Activated T-cell treated with anti-CD3 and anti-CD28 coated beads, Interleukin-2, amount 50 U/mL, for 72 hours (primary cell): ENCODE measurements around the gene RPL36. TPM values are rescaled to one million over a fixed set of nuclear protein-coding genes. Genes with fewer than 3 reads are reported as not detected.

Source experiments
- ATAC-seq, 2 donors: fragments of 150-1000 bp; cut with Tn5 transposase; replicated peaks in 1 of 2; 2 replicates each; pipeline ENCODE4 v1.10.0; 2021; ENCODE audit warnings: moderate library complexity in 2 of 2, mild to moderate bottlenecking in 1 of 2
- DNase-seq, 2 donors: peaks; one replicate each; pipeline ENCODE4 v3.0.0; 2021 to 2022; ENCODE audit warnings: mixed read lengths in 1 of 2
- H3K27ac Mint-ChIP-seq: one replicate; pipeline ENCODE4 v1.8.0; 2022; ENCODE audit warnings: mild to moderate bottlenecking, moderate library complexity, mixed read lengths
- H3K27me3 Mint-ChIP-seq: one replicate; pipeline ENCODE4 v1.8.0; 2022; ENCODE audit warnings: low read depth, mixed read lengths
- H3K36me3 Mint-ChIP-seq, 2 donors: one replicate each; pipeline ENCODE4 v1.8.0; 2022; ENCODE audit warnings: mixed read lengths in 2 of 2, mild to moderate bottlenecking in 1 of 2; ENCODE audit not compliant: insufficient read depth in 2 of 2
- H3K4me1 Mint-ChIP-seq: one replicate; pipeline ENCODE4 v1.8.0; 2022; ENCODE audit warnings: low read depth, mixed read lengths
- H3K4me3 Mint-ChIP-seq, 2 donors: one replicate each; pipeline ENCODE4 v1.8.0; 2022; ENCODE audit warnings: mild to moderate bottlenecking in 2 of 2, mixed read lengths in 2 of 2, moderate library complexity in 2 of 2
- H3K9me3 Mint-ChIP-seq, 2 donors: one replicate each; pipeline ENCODE4 v1.8.0; 2022; ENCODE audit warnings: mixed read lengths in 2 of 2
- total RNA-seq, 2 donors: library from RNA; stranded (reverse); gene quantifications; one replicate each; pipeline ENCODE4 v1.2.3, GENCODE V29; 2022

RPL36 gene
- total RNA-seq, 2 donors from 2014 or later: 1,272 to 1,302 TPM

- no peak for DNase-seq
- Mint-ChIP-seq H3K4me3 (no peak overlapping the region), H3K27me3 (no peaks in the 10 kb centered on the region), H3K4me1 (peaks cover 18% of the 10 kb centered on the region), H3K27ac (no peak overlapping the region), H3K36me3 (peaks cover 9 to 34% of the 10 kb centered on the region in 2 donors), H3K9me3 (no peaks in the 10 kb centered on the region)
- no peak for ATAC-seq
These were observed 25.6 kb upstream of the RPL36 start for GRCh38 chr19:5664515-5664914.

DNA sequence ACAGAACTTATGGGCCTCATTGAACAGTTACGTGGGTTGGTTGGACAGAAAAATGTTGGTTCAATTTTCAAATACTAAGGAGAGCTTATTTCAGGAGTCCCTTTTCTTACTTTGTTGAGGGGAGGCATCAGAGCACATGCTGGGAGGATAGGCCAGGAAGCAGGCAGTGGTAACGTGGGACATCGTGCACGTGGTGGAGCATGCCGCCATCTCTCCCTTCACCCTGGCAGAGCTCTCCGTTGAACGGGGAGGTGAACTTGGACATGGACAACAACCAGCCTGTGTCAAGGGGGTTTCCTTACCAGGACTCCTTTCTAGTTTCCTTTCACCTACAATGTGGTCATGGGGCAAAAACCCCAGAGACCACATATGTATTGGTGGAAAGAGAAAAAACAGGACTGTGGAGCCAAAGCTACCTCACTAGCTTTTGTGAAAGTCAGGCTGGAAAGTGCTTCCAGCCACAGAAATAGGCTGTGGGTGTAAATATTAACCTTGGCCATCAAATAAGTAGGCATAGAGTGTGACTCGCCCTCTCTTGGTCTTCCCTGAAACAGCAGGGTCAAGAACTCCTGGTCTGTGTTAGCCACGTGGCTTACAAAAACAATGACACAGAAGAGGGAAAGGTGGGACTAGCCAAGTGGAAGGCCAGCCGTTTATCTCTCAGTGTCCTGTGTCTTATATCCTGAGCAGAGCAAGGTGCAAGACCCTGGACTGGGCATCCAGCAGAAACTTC, 24.1 kb upstream of the RPL36 start:
- peak; percentile 54 to 70 for ATAC-seq
- Mint-ChIP-seq H3K36me3 (peaks cover 9 to 32% of the 10 kb centered on the region in 2 donors), H3K27ac (peak overlapping the region; percentile 11), H3K4me1 (peaks cover 18% of the 10 kb centered on the region), H3K9me3 (no peaks in the 10 kb centered on the region), H3K27me3 (no peaks in the 10 kb centered on the region), H3K4me3 (no peak overlapping the region)
- no peak for DNase-seq

GRCh38 chr19:5666921-5667610, 23.0 kb upstream of the RPL36 start:
- ATAC-seq (no peak), DNase-seq (no peak)
- Mint-ChIP-seq H3K9me3 (no peaks in the 10 kb centered on the region), H3K27ac (peak overlapping the region; percentile 4), H3K36me3 (peaks cover 9 to 28% of the 10 kb centered on the region in 2 donors), H3K4me3 (no peak overlapping the region), H3K4me1 (peaks cover 18% of the 10 kb centered on the region), H3K27me3 (no peaks in the 10 kb centered on the region)

GRCh38 chr19:5667751-5668271, 22.3 kb upstream of the RPL36 start:
- peaks cover 18% of the 10 kb centered on the region for H3K4me1 Mint-ChIP-seq
- no peak overlapping the region for H3K4me3 Mint-ChIP-seq
- no peaks in the 10 kb centered on the region for H3K27me3 Mint-ChIP-seq
- H3K27ac Mint-ChIP-seq: no peak overlapping the region
- H3K9me3 Mint-ChIP-seq: no peaks in the 10 kb centered on the region
- ATAC-seq: no peak
- H3K36me3 Mint-ChIP-seq: peaks cover 9 to 28% of the 10 kb centered on the region in 2 donors
- no peak for DNase-seq

- no peaks in the 10 kb centered on the region for H3K27me3 Mint-ChIP-seq
- no peak for ATAC-seq
- no peak for DNase-seq
- peaks cover 18% of the 10 kb centered on the region for H3K4me1 Mint-ChIP-seq
- no peak overlapping the region for H3K27ac Mint-ChIP-seq
- no peak overlapping the region for H3K4me3 Mint-ChIP-seq
- peaks cover 2 to 4% of the 10 kb centered on the region in 2 donors for H3K9me3 Mint-ChIP-seq
- peaks cover 9 to 29% of the 10 kb centered on the region in 2 donors for H3K36me3 Mint-ChIP-seq
These were observed 20.9 kb upstream of the RPL36 start for GRCh38 chr19:5669212-5669611.

- Mint-ChIP-seq H3K9me3 (peaks cover 2 to 4% of the 10 kb centered on the region in 2 donors), H3K36me3 (peaks cover 7 to 16% of the 10 kb centered on the region in 2 donors), H3K4me1 (no peaks in the 10 kb centered on the region), H3K4me3 (no peak overlapping the region), H3K27ac (no peak overlapping the region), H3K27me3 (no peaks in the 10 kb centered on the region)
- ATAC-seq (no peak), DNase-seq (no peak)
These were observed 18.5 kb upstream of the RPL36 start for GRCh38 chr19:5671600-5671999.

- Mint-ChIP-seq H3K9me3 (peaks cover 2 to 4% of the 10 kb centered on the region in 2 donors), H3K4me1 (no peaks in the 10 kb centered on the region), H3K36me3 (peaks cover 5 to 12% of the 10 kb centered on the region in 2 donors), H3K4me3 (no peak overlapping the region), H3K27ac (peak overlapping the region; percentile 73), H3K27me3 (no peaks in the 10 kb centered on the region)
- DNase-seq: no peak
- ATAC-seq: no peak
These were observed 17.2 kb upstream of the RPL36 start for GRCh38 chr19:5672708-5673459.

DNA sequence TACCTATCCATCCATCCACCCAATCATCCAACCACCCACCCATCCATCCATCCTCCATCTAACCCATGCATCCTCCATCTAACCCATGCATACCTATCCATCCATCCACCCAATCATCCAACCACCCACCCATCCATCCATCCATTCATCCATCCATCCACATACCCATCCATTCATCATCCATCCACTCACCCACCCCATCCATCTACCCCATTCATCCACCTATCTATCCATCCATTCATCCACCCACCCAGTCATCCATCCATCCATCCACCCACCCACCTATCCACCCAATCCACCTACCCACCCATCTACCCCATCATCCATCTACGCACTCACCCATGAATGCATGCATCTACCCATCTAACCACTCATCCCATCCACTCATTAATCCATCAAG, 16.3 kb upstream of the RPL36 start:
- H3K9me3 Mint-ChIP-seq: peaks cover 2 to 4% of the 10 kb centered on the region in 2 donors
- peaks cover under 1% of the 10 kb centered on the region for H3K4me1 Mint-ChIP-seq

GRCh38 chr19:5674714-5675113, 15.4 kb upstream of the RPL36 start:
- no peak for ATAC-seq
- peaks cover 2 to 4% of the 10 kb centered on the region in 2 donors for H3K9me3 Mint-ChIP-seq
- peaks cover 5% of the 10 kb centered on the region in 2 donors for H3K36me3 Mint-ChIP-seq
- no peak overlapping the region for H3K27ac Mint-ChIP-seq
- no peaks in the 10 kb centered on the region for H3K27me3 Mint-ChIP-seq
- H3K4me1 Mint-ChIP-seq: peaks cover 9% of the 10 kb centered on the region
- no peak for DNase-seq
- H3K4me3 Mint-ChIP-seq: no peak overlapping the region

More for the DNA sequence above, 16.3 kb upstream of the RPL36 start:
- no peak for DNase-seq
- Mint-ChIP-seq H3K4me3 (no peak overlapping the region), H3K36me3 (peaks cover 5 to 10% of the 10 kb centered on the region in 2 donors), H3K27me3 (no peaks in the 10 kb centered on the region), H3K27ac (no peak overlapping the region)
- no peak for ATAC-seq

- Mint-ChIP-seq H3K4me1 (peaks cover 16% of the 10 kb centered on the region), H3K9me3 (peaks cover 2 to 4% of the 10 kb centered on the region in 2 donors), H3K36me3 (peaks cover 5 to 6% of the 10 kb centered on the region in 2 donors), H3K27ac (no peak overlapping the region), H3K27me3 (no peaks in the 10 kb centered on the region), H3K4me3 (no peak overlapping the region)
- DNase-seq (no peak), ATAC-seq (no peak)
These were observed 13.9 kb upstream of the RPL36 start for GRCh38 chr19:5676105-5676771.

- Mint-ChIP-seq H3K27ac (no peak overlapping the region), H3K36me3 (peaks cover 5 to 6% of the 10 kb centered on the region in 2 donors), H3K4me3 (no peak overlapping the region), H3K27me3 (no peaks in the 10 kb centered on the region), H3K9me3 (peaks cover 4 to 5% of the 10 kb centered on the region in 2 donors), H3K4me1 (peaks cover 21% of the 10 kb centered on the region)
- no peak for DNase-seq
- ATAC-seq: no peak
These were observed 13.4 kb upstream of the RPL36 start for GRCh38 chr19:5676772-5677105.

DNA sequence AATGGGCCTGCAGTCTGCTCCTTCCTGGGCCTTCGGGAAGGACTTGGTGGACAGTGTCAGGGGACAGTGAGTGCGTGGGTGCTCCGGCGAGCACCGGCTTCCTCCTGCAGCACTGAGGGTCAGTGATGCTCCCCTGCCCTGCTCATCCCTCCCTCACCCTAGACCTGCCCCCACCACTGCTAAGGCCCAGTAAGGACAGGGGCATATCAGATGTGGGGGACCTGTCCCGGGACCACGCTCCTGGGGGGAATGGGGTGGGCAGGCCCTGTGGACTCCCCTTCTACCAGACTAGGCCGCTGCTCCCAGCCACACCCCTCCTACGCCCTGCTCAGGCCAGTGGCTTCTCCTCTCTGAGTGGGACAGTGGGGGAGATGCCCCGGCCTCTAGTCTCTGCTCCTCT, 13.0 kb upstream of the RPL36 start:
- no peak for ATAC-seq
- Mint-ChIP-seq H3K36me3 (peaks cover 5 to 6% of the 10 kb centered on the region in 2 donors), H3K27me3 (no peaks in the 10 kb centered on the region), H3K4me3 (no peak overlapping the region), H3K27ac (no peak overlapping the region), H3K4me1 (peaks cover 25% of the 10 kb centered on the region), H3K9me3 (peaks cover 4 to 5% of the 10 kb centered on the region in 2 donors)
- no peak for DNase-seq
